Measurements from ENCODE around the gene PRKG1. TPM values are rescaled to one million over a fixed set of nuclear protein-coding genes. Genes with fewer than 3 reads are reported as not detected.

The PRKG1 gene
- total and polyA plus RNA-seq, 2 of the 8 experiments (the other 6 are each of a cell fraction or from before 2014, with no cell fraction given), result 4.2 to 15.2 TPM

DNA sequence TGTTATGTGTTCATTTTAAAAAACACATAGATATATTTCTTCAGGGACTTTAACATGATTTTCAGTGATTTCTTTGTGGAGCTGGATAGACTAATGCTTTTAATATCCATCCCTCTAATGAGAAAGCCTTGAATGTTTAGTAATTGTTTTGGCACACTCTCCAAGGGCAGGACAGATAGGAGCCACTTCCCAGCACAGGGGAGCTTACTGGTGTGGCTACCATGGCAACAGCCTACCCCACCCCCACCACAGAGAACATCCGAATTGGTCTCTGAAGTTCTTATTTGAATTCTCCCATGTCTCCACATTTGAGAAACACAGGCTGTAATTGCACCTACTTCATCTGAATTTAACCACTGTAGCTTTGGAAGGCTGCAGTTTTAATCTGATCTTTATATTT lies 87.7 kb downstream of the PRKG1 start (continued):
- TF ChIP-seq, protein P1, sequence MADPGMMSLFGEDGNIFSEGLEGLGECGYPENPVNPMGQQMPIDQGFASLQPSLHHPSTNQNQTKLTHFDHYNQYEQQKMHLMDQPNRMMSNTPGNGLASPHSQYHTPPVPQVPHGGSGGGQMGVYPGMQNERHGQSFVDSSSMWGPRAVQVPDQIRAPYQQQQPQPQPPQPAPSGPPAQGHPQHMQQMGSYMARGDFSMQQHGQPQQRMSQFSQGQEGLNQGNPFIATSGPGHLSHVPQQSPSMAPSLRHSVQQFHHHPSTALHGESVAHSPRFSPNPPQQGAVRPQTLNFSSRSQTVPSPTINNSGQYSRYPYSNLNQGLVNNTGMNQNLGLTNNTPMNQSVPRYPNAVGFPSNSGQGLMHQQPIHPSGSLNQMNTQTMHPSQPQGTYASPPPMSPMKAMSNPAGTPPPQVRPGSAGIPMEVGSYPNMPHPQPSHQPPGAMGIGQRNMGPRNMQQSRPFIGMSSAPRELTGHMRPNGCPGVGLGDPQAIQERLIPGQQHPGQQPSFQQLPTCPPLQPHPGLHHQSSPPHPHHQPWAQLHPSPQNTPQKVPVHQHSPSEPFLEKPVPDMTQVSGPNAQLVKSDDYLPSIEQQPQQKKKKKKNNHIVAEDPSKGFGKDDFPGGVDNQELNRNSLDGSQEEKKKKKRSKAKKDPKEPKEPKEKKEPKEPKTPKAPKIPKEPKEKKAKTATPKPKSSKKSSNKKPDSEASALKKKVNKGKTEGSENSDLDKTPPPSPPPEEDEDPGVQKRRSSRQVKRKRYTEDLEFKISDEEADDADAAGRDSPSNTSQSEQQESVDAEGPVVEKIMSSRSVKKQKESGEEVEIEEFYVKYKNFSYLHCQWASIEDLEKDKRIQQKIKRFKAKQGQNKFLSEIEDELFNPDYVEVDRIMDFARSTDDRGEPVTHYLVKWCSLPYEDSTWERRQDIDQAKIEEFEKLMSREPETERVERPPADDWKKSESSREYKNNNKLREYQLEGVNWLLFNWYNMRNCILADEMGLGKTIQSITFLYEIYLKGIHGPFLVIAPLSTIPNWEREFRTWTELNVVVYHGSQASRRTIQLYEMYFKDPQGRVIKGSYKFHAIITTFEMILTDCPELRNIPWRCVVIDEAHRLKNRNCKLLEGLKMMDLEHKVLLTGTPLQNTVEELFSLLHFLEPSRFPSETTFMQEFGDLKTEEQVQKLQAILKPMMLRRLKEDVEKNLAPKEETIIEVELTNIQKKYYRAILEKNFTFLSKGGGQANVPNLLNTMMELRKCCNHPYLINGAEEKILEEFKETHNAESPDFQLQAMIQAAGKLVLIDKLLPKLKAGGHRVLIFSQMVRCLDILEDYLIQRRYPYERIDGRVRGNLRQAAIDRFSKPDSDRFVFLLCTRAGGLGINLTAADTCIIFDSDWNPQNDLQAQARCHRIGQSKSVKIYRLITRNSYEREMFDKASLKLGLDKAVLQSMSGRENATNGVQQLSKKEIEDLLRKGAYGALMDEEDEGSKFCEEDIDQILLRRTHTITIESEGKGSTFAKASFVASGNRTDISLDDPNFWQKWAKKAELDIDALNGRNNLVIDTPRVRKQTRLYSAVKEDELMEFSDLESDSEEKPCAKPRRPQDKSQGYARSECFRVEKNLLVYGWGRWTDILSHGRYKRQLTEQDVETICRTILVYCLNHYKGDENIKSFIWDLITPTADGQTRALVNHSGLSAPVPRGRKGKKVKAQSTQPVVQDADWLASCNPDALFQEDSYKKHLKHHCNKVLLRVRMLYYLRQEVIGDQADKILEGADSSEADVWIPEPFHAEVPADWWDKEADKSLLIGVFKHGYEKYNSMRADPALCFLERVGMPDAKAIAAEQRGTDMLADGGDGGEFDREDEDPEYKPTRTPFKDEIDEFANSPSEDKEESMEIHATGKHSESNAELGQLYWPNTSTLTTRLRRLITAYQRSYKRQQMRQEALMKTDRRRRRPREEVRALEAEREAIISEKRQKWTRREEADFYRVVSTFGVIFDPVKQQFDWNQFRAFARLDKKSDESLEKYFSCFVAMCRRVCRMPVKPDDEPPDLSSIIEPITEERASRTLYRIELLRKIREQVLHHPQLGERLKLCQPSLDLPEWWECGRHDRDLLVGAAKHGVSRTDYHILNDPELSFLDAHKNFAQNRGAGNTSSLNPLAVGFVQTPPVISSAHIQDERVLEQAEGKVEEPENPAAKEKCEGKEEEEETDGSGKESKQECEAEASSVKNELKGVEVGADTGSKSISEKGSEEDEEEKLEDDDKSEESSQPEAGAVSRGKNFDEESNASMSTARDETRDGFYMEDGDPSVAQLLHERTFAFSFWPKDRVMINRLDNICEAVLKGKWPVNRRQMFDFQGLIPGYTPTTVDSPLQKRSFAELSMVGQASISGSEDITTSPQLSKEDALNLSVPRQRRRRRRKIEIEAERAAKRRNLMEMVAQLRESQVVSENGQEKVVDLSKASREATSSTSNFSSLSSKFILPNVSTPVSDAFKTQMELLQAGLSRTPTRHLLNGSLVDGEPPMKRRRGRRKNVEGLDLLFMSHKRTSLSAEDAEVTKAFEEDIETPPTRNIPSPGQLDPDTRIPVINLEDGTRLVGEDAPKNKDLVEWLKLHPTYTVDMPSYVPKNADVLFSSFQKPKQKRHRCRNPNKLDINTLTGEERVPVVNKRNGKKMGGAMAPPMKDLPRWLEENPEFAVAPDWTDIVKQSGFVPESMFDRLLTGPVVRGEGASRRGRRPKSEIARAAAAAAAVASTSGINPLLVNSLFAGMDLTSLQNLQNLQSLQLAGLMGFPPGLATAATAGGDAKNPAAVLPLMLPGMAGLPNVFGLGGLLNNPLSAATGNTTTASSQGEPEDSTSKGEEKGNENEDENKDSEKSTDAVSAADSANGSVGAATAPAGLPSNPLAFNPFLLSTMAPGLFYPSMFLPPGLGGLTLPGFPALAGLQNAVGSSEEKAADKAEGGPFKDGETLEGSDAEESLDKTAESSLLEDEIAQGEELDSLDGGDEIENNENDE (IDR thresholded peaks at IDR 0.05; ENCODE audit: insufficient replicate concordance, low read length), result no peak
- TF ChIP-seq ASH2L (IDR thresholded peaks at IDR 0.05; ENCODE audit: low read length), result peak; percentile 25

All from H1 (cell line).